WI38 (cell line): Measurements from ENCODE around the gene DNM3.

Source experiments
- H3K4me3 ChIP-seq: 2 replicates; pipeline ENCODE4 v1.5.1; 2011; ENCODE audit warnings: low read depth, mild to moderate bottlenecking, control low read depth, low read length
- TF ChIP-seq, protein P1 (sequence below): IDR thresholded peaks from 2 replicates; pipeline ENCODE4 v1.5.1; 2012; ENCODE audit warnings: low read depth, mild to moderate bottlenecking, control low read depth, low read length

DNM3 gene

DNA sequence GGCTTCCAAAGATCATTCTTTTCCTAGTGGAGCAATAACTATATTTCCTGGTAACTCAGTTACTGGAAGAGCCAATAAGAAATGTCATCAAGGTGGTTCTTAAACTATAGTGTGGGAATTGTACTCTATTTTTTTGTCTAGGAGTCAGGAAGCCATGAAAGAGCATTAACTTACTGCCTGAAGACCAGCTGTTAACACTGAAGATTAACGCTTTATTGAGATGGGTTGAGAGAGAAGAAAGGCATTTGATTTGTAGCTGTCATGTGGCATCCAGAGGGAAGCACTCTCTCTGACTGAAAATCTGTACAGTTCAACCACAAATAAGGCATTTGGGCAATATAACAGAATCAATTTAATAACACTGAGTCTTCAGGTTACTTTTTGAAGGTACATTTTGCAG is 76.0 kb downstream of the DNM3 start:
- TF ChIP-seq, protein P1, sequence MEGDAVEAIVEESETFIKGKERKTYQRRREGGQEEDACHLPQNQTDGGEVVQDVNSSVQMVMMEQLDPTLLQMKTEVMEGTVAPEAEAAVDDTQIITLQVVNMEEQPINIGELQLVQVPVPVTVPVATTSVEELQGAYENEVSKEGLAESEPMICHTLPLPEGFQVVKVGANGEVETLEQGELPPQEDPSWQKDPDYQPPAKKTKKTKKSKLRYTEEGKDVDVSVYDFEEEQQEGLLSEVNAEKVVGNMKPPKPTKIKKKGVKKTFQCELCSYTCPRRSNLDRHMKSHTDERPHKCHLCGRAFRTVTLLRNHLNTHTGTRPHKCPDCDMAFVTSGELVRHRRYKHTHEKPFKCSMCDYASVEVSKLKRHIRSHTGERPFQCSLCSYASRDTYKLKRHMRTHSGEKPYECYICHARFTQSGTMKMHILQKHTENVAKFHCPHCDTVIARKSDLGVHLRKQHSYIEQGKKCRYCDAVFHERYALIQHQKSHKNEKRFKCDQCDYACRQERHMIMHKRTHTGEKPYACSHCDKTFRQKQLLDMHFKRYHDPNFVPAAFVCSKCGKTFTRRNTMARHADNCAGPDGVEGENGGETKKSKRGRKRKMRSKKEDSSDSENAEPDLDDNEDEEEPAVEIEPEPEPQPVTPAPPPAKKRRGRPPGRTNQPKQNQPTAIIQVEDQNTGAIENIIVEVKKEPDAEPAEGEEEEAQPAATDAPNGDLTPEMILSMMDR: no peak

DNA sequence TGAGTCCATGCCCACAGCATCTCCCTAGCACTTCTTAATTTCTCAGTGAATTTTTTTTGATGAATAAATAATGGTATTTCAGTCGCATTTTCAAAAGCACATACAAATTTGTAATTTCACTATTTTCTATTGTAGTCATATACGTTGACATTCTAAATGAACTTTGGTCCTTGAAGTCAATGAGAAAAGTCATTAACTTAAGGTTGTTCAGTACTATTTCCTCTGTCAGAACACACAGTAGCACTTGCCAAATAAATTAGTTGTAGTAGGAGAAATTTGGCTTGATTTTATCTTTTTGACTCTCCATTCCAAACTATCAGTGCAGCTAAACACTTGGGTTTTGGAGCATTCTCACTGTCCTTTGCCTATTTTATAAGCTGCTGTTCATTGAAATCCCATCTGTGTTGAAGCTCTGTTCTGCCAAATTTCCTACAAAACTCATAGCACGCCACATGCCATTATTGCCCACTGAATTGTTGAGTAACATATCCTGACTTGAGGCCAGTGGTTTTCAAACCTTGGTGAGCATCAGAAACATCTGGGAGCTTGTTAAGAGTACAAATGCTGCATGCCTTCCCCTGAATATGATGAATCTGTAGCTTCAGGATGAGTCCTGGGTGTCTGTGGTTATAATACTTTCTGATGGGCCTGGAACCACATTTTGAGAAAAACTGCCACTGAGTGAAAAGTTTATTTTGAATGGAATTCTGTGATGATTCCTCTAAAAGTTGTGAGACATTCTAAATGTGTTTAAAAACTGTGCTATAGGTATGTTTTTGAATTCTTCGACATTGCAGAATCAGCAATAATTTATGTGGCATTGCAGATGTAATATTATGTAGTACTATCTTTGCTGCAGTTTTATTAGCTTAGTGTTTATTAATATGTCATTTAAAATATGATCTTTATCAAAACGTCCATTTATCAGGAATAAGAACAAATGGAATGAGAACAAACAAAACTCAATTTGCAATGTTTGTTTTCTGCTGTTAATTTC is 78.9 kb downstream of the DNM3 start:
- TF ChIP-seq, protein P1: no peak
- no peak overlapping the region for H3K4me3 ChIP-seq

More for the DNA sequence above, 76.0 kb downstream of the DNM3 start:
- H3K4me3 ChIP-seq: no peak overlapping the region

DNA sequence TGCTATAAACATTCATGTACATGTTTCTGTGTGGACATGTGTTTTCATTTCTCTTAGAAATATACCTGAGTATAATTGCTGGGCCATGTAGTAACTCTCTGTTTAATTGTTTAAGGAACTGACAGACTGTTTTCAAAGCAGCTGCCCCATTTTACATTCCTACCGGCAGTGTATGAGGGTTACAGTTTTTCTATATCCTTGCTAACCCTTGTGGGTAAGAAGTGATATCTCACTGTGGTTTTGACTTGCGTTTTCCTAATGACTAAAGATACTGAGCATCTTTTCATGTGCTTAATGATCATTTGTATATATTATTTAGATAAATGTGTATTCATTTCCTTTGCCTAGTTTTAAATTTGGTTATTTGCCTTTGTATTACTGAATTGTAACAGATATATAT is 81.7 kb downstream of the DNM3 start:
- TF ChIP-seq, protein P1: no peak
- no peak overlapping the region for H3K4me3 ChIP-seq

DNA sequence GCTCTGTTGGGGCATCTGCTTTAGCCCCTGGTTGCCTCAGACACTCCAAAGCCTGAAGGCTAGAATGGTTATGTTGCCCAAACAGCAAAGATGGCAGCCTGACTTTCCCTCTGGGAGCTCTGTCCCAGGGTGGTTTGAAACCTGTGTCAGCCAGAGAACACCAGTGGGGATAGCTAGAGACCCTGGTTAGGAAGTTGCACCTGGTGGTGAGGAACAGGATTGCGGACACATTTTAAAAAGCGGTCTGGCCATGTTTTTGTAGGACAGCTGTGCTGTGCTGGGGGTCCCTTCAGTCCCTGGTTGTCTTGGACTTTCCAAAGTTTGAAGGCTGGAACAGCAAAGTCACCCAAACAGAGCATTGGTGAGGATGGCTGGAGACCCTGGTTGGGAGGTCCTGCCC is 87.8 kb downstream of the DNM3 start:
- no peak overlapping the region for H3K4me3 ChIP-seq
- TF ChIP-seq, protein P1: peak; percentile 32

DNA sequence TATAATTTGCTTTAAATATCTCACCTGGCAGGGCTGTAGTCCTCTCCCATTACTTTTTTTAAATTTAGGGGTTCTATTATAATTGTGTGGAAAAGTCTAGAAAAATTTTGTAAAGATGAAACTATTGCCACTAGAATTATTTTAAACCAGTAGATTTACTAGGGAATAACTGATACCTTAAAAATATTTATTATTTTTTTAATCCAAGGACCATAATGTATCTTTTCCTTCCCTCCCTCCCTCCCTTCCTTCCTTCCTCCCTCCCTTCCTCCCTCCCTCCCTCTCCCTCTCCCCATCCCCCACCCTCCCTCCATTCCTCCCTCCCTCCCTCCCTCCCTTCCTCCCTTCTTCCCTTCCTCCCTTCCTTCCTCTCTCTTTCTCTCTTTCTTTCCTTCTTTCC is 90.5 kb downstream of the DNM3 start:
- TF ChIP-seq, protein P1: no peak

DNA sequence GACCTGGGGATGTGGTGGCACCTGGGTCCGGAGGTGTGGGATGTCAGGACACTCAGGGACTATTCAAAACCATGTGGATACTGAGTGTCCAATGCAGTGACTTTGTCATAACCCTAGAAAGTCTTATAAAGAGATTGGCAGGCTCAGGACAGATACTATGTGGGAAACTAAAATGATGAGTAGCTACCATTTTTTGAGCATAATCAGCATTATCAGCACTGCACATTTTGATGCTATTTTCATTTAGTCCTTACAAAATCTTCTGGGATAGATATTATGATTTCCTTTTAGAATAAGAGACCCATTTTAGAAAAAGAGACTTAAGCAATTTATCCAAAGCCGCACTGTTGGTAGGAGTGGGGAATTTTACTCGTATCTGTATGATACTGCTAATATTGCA is 93.4 kb downstream of the DNM3 start:
- TF ChIP-seq, protein P1: no peak

More for the DNA sequence above, 90.5 kb downstream of the DNM3 start:
- no peak overlapping the region for H3K4me3 ChIP-seq

DNA sequence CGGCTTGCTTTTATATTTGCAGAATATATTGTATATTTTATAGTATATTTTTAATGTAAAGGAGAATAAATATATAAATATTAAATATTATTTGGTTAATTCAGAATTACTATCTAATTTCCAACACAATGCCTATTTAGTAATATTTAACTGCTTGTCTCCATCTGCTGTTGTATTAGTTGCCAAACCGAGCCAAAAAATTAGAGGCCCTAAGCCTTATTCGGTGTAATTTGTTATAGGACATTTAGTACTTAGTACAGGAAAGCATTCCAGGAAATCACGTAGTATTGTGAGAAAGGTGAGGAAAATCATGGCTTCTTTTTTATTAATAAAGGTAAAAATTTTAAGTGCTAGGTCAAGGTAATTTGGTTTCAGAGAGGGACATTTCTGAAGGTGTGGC is 93.8 kb downstream of the DNM3 start:
- no peak overlapping the region for H3K4me3 ChIP-seq
- TF ChIP-seq, protein P1: no peak

More for the DNA sequence above, 93.4 kb downstream of the DNM3 start:
- H3K4me3 ChIP-seq: no peak overlapping the region
